NCI-H2107 treated with DMSO at 0.1 percent for 48 hours (cell line): ENCODE data around the gene ZNF317.

ENCODE experiments used
- DNase-seq: peaks from one replicate; lab custom pipeline; 2025; ENCODE audit not compliant: unreplicated experiment; lab: John Stamatoyannopoulos, UW

ZNF317 gene

DNA sequence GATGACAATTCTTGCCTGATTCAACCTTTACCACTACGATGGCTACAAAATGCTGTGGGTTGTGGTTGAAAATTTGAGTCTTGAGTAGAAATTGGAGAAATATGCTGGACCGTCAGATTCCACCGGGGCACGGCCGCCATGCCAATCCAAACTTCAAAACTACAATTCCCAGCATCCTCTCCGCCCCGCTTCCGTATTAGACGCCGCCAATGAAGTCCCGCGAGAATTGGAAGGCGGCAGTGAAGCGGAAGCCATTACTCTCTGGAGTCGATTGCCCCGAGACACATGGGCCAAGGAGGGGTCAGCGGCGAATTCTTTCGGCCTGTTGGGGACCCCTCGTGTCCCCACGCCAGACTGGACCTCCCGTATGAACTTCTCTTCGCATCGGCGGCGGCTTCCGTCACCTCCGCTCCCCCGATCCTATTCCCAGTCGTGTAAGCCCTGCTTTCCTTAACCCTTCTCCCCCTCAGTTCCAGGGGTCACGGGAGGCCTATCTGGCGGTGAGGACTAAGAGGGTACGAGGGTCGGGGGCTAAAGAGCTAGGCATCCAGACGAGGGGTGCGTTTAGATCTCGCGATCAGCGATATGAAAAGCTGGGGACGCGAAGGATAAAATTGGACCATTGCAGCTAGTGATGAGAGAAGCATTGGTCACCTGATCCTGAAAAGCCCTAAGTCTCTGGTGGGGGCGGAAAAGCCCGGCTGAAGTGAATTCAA lies at the start of gene ZNF317:
ZNF317 (plus strand) TSS at position 239 of the 716 bp plus-strand sequence. CDS start 15,620 bp downstream, outside the sequence.
- DNase-seq: peak; percentile 84

DNA sequence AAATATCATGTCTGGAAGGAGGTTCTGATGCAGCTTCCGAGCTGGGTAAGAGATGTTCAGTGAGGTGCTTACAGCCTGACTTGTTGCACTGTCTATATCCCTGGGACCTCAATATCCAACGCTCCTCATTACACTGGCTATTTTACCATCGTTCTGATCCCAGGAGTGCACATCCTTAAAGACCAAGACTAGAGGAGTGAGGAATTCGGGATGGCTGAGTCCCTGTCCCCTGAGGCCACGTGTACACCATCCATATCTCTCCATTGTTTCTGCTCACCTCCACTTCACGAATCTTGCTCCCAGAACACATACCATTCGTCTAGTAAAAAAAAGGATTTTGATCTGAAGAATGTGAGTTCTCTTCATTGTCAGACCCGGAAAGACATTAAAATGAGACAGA lies 32.8 kb upstream of the ZNF317 start, which contains the start of gene OR7G2:
OR7G2 (minus strand) TSS at position 101 of the 400 bp plus-strand sequence. CDS start 4,232 bp downstream, outside the sequence.
- no peak for DNase-seq

DNA sequence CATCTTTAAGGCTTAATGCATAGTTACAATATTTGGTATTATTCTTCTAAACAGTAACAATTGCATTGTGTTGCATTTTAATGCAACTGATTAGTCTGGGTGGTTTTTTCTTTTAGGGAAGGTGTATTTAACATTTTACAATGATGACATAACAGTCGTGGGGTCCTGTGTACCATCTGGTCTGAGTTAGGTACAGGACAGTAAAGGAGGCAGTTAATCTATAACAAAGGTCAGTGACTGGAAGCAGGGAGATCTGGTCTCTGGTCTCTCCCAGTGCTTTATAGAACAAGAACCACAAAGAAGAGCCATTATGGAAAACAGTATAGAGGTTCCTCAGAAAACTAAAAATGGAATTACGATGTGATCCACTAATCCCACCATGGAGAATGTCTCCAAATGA lies 30.2 kb upstream of the ZNF317 start:
- DNase-seq: no peak

DNA sequence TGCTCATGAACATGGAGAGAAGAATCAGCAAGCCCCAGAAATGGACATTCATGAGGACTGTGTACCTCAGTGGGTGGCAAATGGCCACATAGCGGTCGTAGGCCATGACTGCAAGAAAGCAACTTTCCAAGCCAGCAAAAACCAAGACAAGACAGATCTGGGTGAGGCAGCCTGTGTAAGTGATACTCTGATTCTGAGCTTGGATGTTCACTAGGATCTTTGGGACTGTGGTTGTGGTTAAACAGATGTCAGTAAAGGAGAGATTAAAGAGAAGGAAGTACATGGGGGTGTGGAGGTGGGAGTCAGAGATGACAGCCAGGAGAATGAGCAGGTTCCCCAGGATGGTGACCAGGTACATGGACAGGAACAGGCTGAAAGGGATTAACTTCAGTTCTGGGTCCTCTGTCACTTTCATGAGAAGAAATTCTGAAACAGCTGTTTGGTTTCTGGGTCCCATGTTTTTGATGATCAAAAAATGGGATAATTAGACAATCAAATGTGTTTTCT lies 24.8 kb upstream of the ZNF317 start, which contains the start of gene OR7G1:
OR7G1 (minus strand) TSS at position 457 of the 507 bp plus-strand sequence; CDS start at position 457, 0 bp downstream.
- no peak for DNase-seq

DNA sequence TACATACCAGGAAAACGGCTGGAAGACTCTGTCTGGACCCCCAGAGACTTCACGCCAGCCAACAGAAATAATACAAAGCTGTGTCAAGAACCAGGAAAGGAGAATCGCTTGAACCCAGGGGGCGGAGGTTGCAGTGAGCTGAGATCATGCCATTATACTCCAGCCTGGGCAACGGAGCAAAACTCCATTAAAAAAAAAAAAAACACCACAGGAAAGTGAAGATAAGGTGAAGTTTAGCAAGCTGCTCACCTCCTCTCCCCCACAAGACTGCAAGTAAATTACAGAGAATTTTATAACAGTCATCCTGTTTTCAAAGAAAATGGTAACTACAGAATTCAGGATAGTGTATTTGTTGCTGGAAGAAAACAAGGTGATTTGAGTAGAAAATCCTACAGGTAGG lies 23.6 kb upstream of the ZNF317 start:
- no peak for DNase-seq

DNA sequence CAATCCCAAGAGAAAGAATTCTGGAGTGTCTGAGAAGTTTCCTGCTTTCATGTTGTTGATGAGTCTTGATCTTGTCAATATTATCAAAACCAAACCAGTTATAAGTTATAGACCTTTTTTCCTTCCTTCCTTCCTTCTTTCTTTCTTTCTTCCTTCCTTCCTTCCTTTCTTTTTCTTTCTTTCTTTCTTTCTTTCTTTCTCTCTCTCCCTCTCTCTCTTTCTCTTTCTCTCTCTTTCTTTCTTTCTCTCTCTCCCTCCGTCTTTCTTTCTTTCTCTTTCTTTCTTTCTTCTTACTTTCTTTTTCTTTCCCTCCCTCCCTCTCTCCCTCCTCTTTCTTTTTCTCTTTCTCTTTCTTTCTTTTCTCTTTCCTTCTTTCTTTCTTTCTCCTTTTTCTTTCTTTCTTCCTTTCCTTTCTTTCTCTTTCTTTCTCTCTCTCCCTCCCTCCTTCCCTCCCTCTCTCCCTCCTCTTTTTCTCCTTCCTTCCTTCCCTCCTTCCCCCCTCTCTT lies 13.2 kb upstream of the ZNF317 start, which contains the start of gene OR7G3:
OR7G3 (minus strand) TSS at position 51 of the 506 bp plus-strand sequence; CDS start at position 51, 0 bp downstream.
- no peak for DNase-seq

DNA sequence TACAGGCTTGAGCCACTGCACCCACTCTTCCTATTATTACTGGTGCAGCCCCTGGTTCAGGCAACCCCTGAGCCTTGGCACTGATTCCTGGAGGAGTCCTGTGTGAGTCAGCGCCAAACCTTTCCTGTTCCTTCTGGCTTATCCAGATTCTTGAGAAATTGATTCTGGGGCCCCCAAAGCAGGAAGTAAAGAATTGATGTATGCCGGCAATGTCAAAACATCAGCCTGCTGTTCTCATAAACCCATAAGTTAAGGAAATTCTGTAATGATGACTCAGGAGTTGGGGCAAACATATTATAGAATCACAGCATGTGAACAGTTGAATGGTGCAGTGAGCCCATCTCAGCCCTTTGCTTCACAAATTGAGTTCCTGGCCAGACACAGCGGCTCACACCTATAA lies 12.0 kb upstream of the ZNF317 start:
- DNase-seq: no peak

DNA sequence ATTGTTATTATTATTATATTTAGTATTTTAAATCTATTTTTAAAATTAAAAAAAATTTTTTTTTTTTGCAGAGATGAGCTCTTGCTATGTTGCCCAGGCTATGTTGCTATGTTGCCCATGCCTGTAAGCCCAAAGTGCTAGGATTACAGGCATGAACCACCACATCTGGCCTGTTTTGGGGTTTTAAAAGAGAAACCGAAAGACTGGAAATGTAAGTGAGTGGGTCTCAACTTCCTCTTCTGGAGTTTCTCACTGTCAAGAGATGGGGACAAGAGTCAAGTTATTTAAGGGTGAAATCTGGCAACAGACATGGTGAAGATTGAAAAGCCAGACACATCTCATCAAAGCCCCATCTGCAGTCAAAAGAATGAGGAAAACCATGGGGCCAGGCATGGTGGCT lies 9.2 kb upstream of the ZNF317 start:
- DNase-seq: no peak

DNA sequence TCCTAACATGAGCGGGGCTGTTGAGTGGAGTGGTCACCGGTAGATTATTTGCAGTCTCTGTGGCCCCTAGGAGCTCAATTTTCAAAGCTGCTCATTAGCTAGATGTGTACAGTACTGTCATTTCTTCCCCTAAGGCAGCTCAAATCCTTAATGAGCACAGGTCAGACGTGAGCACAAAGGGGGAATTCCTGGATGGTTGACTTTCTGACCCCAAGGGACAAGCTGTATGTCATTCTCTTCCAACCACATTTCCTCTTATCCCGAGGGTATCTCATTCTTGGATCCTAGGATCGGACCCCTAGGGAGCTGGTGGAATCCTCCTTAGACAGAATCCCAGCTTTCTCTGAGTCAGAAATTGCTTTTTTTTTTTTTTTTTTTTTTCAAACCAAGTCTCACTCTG lies 7.8 kb upstream of the ZNF317 start:
- no peak for DNase-seq

DNA sequence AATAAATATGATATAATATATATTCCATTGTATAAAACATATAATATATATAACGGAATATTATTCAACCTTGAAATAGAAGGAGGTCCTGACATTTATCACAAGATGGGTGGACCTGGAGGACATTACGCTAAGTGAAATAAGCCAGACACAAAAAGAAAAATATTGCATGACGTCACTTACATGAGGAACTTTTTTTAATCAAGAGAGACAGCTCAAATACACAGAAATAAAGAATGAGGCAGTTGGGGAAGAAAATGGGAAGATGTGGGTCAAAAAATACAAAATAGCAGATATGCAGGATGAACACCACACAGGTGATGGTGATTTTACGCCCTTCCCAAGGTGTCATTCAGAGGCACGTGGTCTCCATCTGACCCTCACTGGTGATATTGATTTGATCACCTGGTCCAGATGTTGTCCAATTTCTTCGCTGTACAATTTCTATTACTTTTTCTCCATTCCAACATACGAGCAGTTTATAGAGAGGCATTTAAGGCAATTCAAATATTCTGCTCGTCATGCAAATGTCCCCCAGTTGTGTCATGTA lies 513 bp upstream of the ZNF317 start:
- no peak for DNase-seq

DNA sequence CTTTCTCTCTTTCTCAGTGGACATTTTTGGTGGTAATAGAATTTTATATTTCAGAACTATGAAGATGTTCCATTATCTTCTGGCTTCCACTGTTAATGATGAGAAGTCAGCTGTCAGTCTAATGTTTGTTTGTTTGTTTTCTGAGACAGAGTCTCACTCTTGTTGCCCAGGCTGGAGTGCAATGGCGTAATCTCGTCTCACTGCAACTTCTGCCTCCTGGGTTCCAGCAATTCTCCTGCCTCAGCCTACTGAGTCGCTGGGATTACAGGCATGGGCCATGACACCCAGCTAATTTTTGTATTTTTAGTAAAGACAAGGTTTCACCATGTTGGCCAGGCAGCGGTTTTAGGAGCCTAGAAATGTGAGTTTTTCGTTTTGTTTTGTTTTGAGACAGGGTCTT lies 4.7 kb downstream of the ZNF317 start:
- DNase-seq: no peak

DNA sequence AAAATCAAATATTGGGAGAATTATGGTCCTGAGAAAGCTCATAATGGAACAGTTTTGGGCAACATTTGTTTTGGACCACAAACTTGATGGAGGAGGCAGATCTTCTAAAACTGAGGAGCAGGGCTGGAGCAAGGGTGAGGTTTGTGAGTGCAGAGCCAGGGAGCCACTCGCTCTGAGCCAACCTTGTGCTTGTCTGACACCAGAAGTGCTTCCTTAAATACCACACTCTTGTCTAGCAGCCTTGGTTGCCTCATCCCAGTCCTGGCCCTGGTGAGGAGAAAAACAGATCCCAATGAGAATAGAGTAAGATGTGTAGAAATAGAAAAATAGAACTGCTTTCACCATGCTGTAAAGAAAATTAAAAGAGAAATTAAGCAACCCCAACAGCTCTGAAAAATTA lies 6.7 kb downstream of the ZNF317 start:
- DNase-seq: no peak

DNA sequence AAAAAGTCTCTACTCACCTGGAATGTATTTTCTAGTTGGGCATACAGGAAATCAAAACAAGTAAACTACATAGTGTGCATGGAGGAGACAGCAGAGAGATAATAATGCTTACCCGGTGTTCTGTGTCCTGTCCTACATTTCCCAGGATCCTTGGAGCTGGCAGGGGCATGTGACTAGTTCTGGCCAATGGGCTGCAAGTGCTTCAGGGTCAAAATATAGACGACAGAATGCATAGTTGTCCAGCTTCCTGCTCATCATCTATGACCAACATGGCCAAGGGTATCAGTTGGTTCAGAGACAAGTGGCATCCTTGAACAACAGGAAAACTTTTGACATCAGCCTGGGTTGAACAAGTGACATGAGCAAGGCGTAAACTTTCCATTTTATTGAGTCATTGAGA lies 8.5 kb downstream of the ZNF317 start:
- no peak for DNase-seq

DNA sequence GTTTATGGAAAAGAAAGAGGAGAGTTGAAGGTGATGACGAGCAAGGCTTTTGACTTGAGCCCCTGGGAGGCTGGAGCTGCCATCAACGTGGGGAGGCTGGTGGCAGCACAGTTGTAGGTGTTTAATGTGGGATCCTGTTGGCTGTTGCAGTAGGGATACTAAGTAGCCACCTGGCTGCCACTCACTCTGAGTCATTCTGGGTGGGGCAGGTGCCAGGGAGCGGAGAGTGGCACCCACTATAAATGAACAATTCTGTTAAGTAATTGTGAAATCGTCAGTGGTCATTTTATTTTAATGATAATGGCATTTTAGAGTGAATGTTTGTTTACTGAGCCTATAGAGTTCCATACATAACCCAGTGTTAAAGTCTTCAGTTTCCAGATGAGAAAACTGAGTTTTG lies 9.8 kb downstream of the ZNF317 start:
- no peak for DNase-seq

DNA sequence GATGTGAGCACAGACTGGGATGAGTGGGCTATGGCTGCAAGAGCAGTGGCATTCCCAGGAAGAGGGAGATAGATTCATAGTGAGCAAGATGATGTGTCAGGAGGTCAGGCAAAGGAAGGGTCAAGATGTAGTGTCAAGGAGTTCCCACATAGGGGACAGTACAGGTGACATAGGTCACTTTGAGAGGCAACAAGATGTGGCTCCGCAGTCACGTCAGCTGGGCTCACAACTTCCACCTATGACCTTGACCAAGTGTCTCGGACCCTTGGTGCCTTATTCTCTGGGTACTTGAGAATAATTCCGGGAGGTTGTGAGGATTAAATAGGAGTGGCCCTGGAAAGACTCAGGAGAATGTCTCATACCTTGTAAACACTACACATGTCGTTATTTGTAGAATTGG lies 10.5 kb downstream of the ZNF317 start:
- no peak for DNase-seq

DNA sequence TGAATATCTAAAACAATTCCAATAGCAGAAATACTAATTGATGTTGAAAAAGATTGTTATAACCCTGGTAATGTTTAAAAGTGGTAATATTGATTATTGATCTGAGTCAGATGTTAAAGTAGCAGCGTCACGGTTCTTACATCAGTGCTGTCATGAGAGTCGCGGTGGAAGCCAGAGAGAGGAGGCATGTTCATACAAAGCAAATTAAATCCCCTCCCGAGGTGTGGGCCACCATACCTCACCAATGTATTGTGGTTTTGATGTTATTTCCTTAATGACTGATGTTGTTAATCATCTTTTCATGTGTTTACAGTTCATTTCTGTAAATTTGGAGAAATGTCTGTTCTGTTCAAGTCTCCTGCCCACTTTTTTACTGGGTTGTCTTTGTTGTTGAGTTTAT lies 11.2 kb downstream of the ZNF317 start:
- no peak for DNase-seq

DNA sequence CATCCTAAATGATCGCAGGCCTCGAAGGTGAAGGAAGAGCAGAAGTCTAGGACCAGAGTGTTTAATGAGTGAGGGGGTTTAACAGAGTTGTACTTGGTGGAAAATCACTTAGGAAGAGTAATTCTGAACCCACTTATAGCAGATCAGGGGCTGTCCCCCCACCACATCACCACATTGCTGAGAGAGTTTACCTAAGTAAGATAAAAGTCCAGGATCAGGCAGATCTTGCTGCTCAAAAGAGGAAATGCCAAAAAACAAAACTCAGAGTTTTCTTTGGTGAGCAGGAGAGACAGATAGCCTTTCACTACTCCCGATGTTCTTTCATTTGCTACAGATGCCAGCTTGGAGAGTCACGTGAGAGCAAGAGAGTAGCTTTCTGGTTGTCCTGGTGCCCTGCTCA lies 15.4 kb downstream of the ZNF317 start:
- no peak for DNase-seq

DNA sequence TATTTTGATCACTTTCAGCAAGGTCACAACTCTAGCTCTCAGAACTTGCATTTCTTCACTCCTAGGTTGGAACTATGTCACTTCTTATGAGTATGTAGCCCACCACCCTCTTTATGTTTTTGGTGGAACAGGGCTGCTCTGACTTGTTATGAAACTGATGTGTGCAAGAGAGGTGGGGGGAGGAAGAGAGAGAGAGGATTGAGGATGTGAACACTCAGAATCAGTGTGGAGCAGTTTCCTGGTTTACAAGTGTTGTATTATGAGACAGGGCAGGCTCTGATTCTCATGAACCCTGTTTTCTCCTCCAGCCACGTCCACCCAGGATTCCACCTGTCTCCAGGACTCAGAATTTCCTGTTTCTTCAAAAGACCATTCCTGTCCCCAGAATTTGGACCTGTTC lies 16.1 kb downstream of the ZNF317 start:
- DNase-seq: no peak

DNA sequence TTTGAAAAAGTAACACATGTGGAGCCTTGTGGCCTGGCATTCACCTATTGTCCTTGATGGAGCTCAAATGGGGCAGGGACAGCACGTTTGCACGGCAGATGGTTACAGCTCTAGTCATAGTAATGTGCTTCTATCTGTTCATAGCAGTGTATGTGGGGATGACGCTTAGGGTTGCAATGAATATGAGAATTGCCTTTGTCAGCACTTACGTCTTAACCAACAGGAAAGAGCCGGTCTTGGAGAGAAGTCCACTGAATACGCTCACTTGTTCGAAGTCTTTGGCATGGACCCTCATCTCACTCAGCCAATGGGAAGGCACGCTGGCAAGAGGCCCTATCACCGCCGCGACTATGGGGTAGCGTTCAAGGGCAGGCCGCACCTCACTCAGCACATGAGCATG lies 19.7 kb downstream of the ZNF317 start:
- DNase-seq: no peak

DNA sequence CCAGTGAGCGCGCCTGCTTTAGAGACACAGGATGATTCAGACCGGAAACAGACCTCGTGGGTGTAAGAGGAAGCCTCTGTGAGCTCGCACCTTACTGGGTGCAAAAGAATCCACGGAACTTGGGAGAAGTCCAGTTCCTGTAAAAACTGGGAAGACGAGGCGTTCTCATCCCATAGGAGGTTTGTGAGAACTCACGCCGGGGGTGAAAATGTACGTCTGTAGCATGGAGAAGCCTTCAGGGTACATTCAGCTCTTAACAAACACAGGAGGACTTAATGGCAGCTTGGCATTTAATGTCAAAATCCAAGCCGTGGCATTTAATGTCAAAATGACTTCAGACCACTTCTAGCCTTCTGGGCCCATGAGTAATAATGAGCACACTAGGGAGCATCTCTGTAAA lies 21.2 kb downstream of the ZNF317 start:
- DNase-seq: no peak

DNA sequence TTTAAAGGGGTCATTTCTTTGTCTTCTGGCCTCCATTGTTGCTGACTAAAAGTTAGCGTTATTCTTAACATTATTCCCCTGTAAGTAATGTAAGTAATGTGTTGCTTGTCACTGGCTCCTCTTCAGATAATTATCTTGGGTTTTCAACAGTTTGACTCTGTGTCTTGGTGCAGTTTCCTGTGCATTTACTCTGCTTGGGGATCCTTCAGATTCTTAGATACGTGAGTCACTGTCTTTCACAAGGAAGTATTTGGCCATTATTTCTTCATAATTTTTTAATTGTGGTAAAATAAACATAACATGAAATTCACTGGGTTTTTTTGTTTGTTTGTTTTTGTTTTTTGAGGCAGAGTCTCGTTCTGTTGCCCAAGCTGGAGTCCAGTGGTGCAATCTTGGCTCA lies 25.1 kb downstream of the ZNF317 start:
- no peak for DNase-seq

DNA sequence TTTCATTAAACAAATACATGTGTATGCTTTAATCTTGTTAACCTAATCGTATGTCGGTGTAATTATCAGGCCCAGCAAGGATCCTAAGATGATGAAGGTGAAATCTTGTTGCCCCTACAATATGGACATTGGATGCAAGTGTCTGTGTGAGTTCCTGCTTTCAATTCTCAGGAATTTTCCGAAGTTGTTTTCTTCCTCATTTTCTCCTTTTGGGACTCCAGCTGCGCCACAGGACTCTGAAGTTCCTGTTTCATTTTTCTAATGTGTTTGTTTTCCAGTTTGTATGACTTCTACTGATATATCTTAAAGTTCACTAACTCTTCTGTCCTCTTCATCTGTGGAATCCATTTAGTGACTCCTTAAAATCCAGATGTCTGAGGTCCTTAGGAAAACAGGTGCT lies 26.6 kb downstream of the ZNF317 start:
- no peak for DNase-seq
